ENCODE results near the gene BICDL2.
"Not testable (repeated sequence)": the region's sequence is repeated elsewhere in the genome, so short reads cannot be mapped to it uniquely, and the experiment has no call there.

The BICDL2 gene

GRCh38 chr16:3036726-3037315, at the start of gene BICDL2:
BICDL2 (minus strand) TSS chr16:3036944; CDS start chr16:3035496, 1,448 bp downstream.
- in situ Hi-C loops (cut with MboI; ENCODE audit: low sequenced_read_pairs): no loop called here

GRCh38 chr16:3085868-3086595, 49.3 kb upstream of the BICDL2 start:
- in situ Hi-C loops (cut with MboI; ENCODE audit: low sequenced_read_pairs): no loop called here

- in situ Hi-C loops (cut with MboI; ENCODE audit: low sequenced_read_pairs): no loop called here
Measured at GRCh38 chr16:3084969-3085670, 48.4 kb upstream of the BICDL2 start.

- in situ Hi-C loops (cut with MboI; ENCODE audit: low sequenced_read_pairs): no loop called here
Measured at GRCh38 chr16:3084491-3084890, 47.7 kb upstream of the BICDL2 start.

- in situ Hi-C loops (cut with MboI; ENCODE audit: low sequenced_read_pairs): not testable (repeated sequence)
Measured at GRCh38 chr16:3083408-3083807, 46.7 kb upstream of the BICDL2 start.

- in situ Hi-C loops (cut with MboI; ENCODE audit: low sequenced_read_pairs): not testable (repeated sequence)
Measured at GRCh38 chr16:3081957-3082356, 45.2 kb upstream of the BICDL2 start.

- in situ Hi-C loops (cut with MboI; ENCODE audit: low sequenced_read_pairs): no loop called here
Measured at GRCh38 chr16:3080024-3080423, 43.3 kb upstream of the BICDL2 start.

GRCh38 chr16:3076577-3076976, 39.8 kb upstream of the BICDL2 start:
- in situ Hi-C loops (cut with MboI; ENCODE audit: low sequenced_read_pairs): no loop called here

GRCh38 chr16:3075946-3076345, 39.2 kb upstream of the BICDL2 start:
- in situ Hi-C loops (cut with MboI; ENCODE audit: low sequenced_read_pairs): not testable (repeated sequence)

- in situ Hi-C loops (cut with MboI; ENCODE audit: low sequenced_read_pairs): no loop called here
Measured at GRCh38 chr16:3075523-3075915, 38.8 kb upstream of the BICDL2 start.

GRCh38 chr16:3074860-3075522, 38.2 kb upstream of the BICDL2 start:
- in situ Hi-C loops (cut with MboI; ENCODE audit: low sequenced_read_pairs): no loop called here

GRCh38 chr16:3073448-3073847, 36.7 kb upstream of the BICDL2 start:
- in situ Hi-C loops (cut with MboI; ENCODE audit: low sequenced_read_pairs): no loop called here

- in situ Hi-C loops (cut with MboI; ENCODE audit: low sequenced_read_pairs): not testable (repeated sequence)
Measured at GRCh38 chr16:3072576-3073263, 36.0 kb upstream of the BICDL2 start.

GRCh38 chr16:3072148-3072547, 35.4 kb upstream of the BICDL2 start:
- in situ Hi-C loops (cut with MboI; ENCODE audit: low sequenced_read_pairs): not testable (repeated sequence)

- in situ Hi-C loops (cut with MboI; ENCODE audit: low sequenced_read_pairs): no loop called here
Measured at GRCh38 chr16:3071655-3072054, 34.9 kb upstream of the BICDL2 start.

- in situ Hi-C loops (cut with MboI; ENCODE audit: low sequenced_read_pairs): no loop called here
Measured at GRCh38 chr16:3070608-3071111, 33.9 kb upstream of the BICDL2 start.

- in situ Hi-C loops (cut with MboI; ENCODE audit: low sequenced_read_pairs): not testable (repeated sequence)
Measured at GRCh38 chr16:3069146-3069545, 32.4 kb upstream of the BICDL2 start.

GRCh38 chr16:3068487-3068886, 31.7 kb upstream of the BICDL2 start:
- in situ Hi-C loops (cut with MboI; ENCODE audit: low sequenced_read_pairs): no loop called here

GRCh38 chr16:3066440-3066748, 29.6 kb upstream of the BICDL2 start:
- in situ Hi-C loops (cut with MboI; ENCODE audit: low sequenced_read_pairs): no loop called here

GRCh38 chr16:3065742-3066439, 29.1 kb upstream of the BICDL2 start:
- in situ Hi-C loops (cut with MboI; ENCODE audit: low sequenced_read_pairs): no loop called here
